HG02938 (cell line): ENCODE results near the gene EIF2S3.

Experiments
- ATAC-seq: cut with Tn5 transposase; IDR thresholded peaks from one replicate; pipeline ENCODE4 v1.9.1; 2021; ENCODE audit warnings: mild to moderate bottlenecking, moderate library complexity; ENCODE audit not compliant: unreplicated experiment

EIF2S3 gene

DNA sequence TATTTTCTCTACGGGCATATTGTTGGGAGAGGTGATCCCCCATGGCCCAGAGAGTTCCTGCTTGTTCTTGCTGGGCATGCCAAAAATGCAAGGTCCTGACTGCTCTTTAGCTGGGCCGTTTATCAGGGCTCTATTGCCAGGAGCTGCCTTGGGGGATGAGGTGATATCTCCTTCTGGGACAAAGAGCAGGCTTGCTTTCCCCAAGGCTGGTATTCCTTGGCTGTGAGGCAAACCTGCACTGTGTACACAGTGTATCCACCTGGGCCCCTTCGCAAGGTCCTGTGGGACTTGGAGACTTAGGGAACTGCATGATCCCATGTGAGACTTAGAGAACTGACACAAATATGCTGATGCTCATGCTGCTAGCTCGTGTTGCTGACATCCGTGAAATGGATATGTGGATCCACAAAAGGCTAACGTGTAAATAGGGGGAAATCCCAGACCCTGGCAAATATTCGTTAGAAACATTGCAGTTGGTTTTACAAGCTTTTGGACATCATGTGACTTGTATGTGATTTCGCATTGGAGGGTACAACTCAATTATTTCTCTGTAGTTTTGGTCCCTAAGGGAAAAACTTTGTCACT lies 70.4 kb downstream of the EIF2S3 start:
- ATAC-seq: no peak
